Fibroblast of lung (primary cell): ENCODE measurements around the gene NIP7.

ENCODE experiments used
- CTCF ChIP-seq, 2 donors: IDR thresholded peaks in 1 of 2; conservative IDR thresholded peaks in 1 of 2; 1 replicate in 1 of 2; 2 replicates in 1 of 2; pipeline ENCODE4 v1.5.1; 2011 to 2012; ENCODE audit warnings: low read length in 2 of 2, control low read depth in 1 of 2, inconsistent platforms in 1 of 2, low read depth in 1 of 2, mild to moderate bottlenecking in 1 of 2
- EZH2 ChIP-seq: IDR thresholded peaks from 2 replicates; pipeline ENCODE4 v1.5.1; 2012; ENCODE audit warnings: low read length, control low read depth, mild to moderate bottlenecking; ENCODE audit errors: missing control alignments

DNA sequence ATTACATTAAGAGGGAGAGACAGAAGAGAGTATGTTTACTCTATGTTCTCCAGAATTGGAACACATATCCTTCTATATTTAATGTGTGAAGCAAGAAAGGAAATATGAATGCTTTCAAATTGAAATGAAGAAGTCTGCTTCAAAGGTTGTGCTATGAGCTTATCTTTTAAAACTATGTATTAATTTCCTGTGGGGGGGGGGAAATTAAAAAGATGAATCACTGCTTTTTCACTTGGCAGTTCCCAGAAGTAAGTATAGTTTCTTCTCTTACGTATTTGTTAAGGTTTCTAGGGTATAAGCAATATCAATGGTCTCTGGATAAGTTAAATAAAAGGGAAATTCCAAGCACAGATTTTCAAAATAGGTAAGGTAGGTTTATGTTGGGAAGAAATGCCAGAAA lies 39.2 kb downstream of the NIP7 start:
- TF ChIP-seq CTCF (conservative IDR thresholded peaks at IDR 0.05 in 1 of 2, IDR thresholded peaks at IDR 0.05 in 1 of 2; ENCODE audit: low read depth in 1 of 2, low read length in 2 of 2) = no peak
- no peak for TF ChIP-seq EZH2
